ENCODE results near the gene KLRF2.

The KLRF2 gene

DNA sequence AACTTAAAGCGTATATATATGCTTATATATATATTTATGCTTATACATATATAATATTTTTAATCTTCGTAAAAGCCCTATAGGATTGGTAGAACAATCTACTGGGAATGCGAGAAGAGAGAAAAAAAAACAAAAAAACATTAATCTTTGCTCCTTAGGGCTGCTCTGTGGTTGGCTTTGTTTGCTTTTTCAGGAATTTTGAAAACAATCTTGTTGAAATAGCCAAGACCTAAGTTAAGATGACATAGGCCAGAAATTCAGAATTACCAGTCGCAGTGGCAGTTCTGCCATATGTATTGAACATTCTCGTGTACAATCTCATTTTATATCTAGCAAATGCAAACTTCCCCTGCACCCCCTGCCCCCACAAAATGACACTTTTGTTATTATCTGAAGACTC lies 699 bp downstream of the KLRF2 start:
- DNase-seq (ENCODE audit: extremely low read depth, low read depth), result no peak
- TF ChIP-seq, protein P1, sequence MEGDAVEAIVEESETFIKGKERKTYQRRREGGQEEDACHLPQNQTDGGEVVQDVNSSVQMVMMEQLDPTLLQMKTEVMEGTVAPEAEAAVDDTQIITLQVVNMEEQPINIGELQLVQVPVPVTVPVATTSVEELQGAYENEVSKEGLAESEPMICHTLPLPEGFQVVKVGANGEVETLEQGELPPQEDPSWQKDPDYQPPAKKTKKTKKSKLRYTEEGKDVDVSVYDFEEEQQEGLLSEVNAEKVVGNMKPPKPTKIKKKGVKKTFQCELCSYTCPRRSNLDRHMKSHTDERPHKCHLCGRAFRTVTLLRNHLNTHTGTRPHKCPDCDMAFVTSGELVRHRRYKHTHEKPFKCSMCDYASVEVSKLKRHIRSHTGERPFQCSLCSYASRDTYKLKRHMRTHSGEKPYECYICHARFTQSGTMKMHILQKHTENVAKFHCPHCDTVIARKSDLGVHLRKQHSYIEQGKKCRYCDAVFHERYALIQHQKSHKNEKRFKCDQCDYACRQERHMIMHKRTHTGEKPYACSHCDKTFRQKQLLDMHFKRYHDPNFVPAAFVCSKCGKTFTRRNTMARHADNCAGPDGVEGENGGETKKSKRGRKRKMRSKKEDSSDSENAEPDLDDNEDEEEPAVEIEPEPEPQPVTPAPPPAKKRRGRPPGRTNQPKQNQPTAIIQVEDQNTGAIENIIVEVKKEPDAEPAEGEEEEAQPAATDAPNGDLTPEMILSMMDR (IDR thresholded peaks at IDR 0.05; ENCODE audit: low read depth, low read length, missing control alignments), result no peak
- no peak overlapping the region for H3K4me3 ChIP-seq (replicated peaks; ENCODE audit: low read depth, low read length)

DNA sequence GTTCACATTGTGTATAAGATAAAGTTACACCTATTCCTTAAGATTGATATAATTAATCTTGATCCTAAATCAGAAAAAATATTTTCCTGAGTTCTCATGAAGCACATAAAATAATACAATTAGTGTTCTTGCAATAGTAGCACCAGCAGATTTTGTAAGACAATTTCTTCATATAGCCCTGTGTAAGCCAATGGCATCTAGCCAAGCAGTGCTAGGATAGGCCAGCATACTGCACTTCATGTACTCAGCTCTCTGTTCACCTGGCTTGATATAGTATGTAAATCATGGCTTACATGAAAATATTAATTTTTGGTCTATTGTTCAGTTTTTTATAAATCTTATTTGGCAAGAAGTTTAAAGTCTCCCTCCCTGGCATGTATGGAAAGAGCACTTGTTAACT lies 1.9 kb downstream of the KLRF2 start:
- DNase-seq (ENCODE audit: extremely low read depth, low read depth), result no peak
- no peak overlapping the region for H3K4me3 ChIP-seq (replicated peaks; ENCODE audit: low read depth, low read length)
- TF ChIP-seq, protein P1 (IDR thresholded peaks at IDR 0.05; ENCODE audit: low read depth, low read length, missing control alignments), result no peak

DNA sequence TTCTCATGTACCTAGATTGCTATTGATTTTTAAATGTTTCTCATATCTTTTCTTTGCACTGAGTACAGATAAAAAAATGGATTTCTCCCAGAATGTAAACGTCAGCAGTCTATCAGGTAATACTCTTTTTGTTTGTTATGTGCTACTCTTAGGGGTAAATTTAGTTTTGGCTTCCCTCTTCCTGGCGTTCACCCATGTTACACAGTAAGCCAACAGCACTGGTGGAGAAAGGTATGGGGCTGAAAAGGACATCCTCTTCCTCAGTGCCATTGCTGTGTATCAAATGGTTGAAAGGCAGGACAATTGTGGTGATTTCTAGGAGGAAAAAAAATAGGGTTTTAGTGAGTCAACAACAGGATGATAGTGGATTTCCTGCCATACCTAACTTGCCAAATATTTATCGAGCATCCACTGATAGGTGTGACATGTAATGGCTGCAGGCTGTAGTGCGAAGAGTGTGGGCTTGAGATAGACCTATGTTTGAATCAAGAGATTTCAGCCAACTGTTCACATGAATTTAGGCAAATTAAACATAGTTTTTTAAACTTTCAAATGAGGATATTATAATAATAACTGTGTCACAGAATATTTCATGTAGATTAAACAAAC lies 7.5 kb downstream of the KLRF2 start:
- H3K4me3 ChIP-seq (replicated peaks; ENCODE audit: low read depth, low read length), result no peak overlapping the region
- TF ChIP-seq, protein P1 (IDR thresholded peaks at IDR 0.05; ENCODE audit: low read depth, low read length, missing control alignments), result no peak
- DNase-seq (ENCODE audit: extremely low read depth, low read depth), result no peak

- H3K4me3 ChIP-seq (replicated peaks; ENCODE audit: low read depth, low read length), result no peak overlapping the region
- DNase-seq (ENCODE audit: extremely low read depth, low read depth), result no peak
- TF ChIP-seq, protein P1 (IDR thresholded peaks at IDR 0.05; ENCODE audit: low read depth, low read length, missing control alignments), result no peak
Measured at GRCh38 chr12:9895215-9895971, 14.1 kb downstream of the KLRF2 start.

GRCh38 chr12:9897535-9897934 lies 16.2 kb downstream of the KLRF2 start:
- DNase-seq (ENCODE audit: extremely low read depth, low read depth), result no peak
- no peak overlapping the region for H3K4me3 ChIP-seq (replicated peaks; ENCODE audit: low read depth, low read length)
- TF ChIP-seq, protein P1 (IDR thresholded peaks at IDR 0.05; ENCODE audit: low read depth, low read length, missing control alignments), result no peak

DNA sequence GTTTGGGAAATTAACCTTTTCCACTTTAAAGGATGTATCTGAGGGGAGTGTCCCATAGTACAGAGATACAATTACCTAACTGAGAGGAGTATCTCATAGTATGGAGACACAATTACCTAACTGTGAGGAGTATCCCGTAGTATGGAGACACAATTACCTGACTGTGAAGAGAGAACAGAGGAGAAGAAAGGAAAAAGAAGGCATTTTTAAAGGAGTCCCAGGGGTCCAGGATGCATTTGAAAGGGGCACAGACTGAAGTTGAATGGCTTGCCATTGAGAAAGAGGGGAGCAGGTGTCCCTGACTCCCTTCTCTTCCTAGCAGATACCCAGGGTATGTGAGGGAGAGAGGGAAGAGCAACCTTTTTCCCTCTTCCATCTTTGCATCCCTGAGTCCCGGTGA lies 17.9 kb downstream of the KLRF2 start:
- no peak for DNase-seq (ENCODE audit: extremely low read depth, low read depth)
- TF ChIP-seq, protein P1 (IDR thresholded peaks at IDR 0.05; ENCODE audit: low read depth, low read length, missing control alignments), result no peak
- H3K4me3 ChIP-seq (replicated peaks; ENCODE audit: low read depth, low read length), result no peak overlapping the region

Data from HFF-Myc (cell line).